ENCODE measurements around the gene FCHO1.

DNA sequence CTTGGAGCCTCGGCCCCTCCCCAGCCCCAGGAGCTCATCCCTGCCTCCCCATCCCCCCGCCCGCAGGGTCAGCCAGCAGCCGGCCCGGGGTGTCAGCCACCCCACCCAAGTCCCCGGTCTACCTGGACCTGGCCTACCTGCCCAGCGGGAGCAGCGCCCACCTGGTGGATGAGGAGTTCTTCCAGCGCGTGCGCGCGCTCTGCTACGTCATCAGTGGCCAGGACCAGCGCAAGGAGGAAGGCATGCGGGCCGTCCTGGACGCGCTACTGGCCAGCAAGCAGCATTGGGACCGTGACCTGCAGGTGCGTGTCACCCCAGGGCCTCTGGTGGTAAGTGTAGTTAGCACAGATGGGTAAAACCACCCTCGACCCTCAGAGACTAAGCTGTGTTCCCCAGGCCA lies 18.1 kb upstream of the FCHO1 start:
- TF ChIP-seq, protein P1, sequence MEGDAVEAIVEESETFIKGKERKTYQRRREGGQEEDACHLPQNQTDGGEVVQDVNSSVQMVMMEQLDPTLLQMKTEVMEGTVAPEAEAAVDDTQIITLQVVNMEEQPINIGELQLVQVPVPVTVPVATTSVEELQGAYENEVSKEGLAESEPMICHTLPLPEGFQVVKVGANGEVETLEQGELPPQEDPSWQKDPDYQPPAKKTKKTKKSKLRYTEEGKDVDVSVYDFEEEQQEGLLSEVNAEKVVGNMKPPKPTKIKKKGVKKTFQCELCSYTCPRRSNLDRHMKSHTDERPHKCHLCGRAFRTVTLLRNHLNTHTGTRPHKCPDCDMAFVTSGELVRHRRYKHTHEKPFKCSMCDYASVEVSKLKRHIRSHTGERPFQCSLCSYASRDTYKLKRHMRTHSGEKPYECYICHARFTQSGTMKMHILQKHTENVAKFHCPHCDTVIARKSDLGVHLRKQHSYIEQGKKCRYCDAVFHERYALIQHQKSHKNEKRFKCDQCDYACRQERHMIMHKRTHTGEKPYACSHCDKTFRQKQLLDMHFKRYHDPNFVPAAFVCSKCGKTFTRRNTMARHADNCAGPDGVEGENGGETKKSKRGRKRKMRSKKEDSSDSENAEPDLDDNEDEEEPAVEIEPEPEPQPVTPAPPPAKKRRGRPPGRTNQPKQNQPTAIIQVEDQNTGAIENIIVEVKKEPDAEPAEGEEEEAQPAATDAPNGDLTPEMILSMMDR (IDR thresholded peaks at IDR 0.05): no peak
- TF ChIP-seq POLR2A (IDR thresholded peaks at IDR 0.05) (no peak), EP300 (IDR thresholded peaks at IDR 0.05) (no peak)

Measured in ovary (tissue), 3 donors.